ENCODE results near the gene TANC1.
"Not testable (repeated sequence)": the region's sequence is repeated elsewhere in the genome, so short reads cannot be mapped to it uniquely, and the experiment has no call there.

Gene TANC1

GRCh38 chr2:159140821-159141220 lies 172.4 kb downstream of the TANC1 start:
- H3K36me3 ChIP-seq (ENCODE audit: control insufficient read depth in 4 of 4, insufficient read depth in 4 of 4, low read length in 3 of 4); H3K27me3 ChIP-seq (replicated peaks in 2 of 5; ENCODE audit: control insufficient read depth in 4 of 5, insufficient read depth in 5 of 5, low read length in 4 of 5); H3K27ac ChIP-seq (ENCODE audit: insufficient read depth in 1 of 2, low read depth in 1 of 2, low read length in 2 of 2, poor library complexity in 1 of 2, severe bottlenecking in 2 of 2); H3K9me3 ChIP-seq (ENCODE audit: control extremely low read depth in 1 of 5, control insufficient read depth in 4 of 5, insufficient read depth in 2 of 5, low read depth in 1 of 5, low read length in 4 of 5); DNase-seq; H3K4me3 ChIP-seq (ENCODE audit: control insufficient read depth in 1 of 7, extremely low read depth in 1 of 7, insufficient read depth in 4 of 7, low read depth in 2 of 7, low read length in 6 of 7); POLR2A ChIA-PET: not testable (repeated sequence)
- CTCF ChIA-PET: interaction anchor here (1.3 to 2.2 kb wide), 4 partner anchors 10 to 228 kb away, joined by 3 to 7 read pairs (median 6); no protein-coding TSS in a partner anchor
- peaks cover 4 to 17% (median 5%) of the 10 kb centered on the region in 4 experiments for H3K4me1 ChIP-seq (ENCODE audit: control extremely low read depth in 1 of 4, control insufficient read depth in 4 of 4, insufficient read depth in 4 of 4, low read length in 3 of 4)
- WGBS (ENCODE audit: insufficient coverage): 100% methylated on average over 4 of the region's 4 CpGs

GRCh38 chr2:159144776-159145614 lies 176.6 kb downstream of the TANC1 start:
- WGBS (ENCODE audit: insufficient coverage): 96% methylated on average over 6 of the region's 9 CpGs
- Histone ChIP-seq H3K27ac (ENCODE audit: insufficient read depth in 1 of 2, low read depth in 1 of 2, low read length in 2 of 2, poor library complexity in 1 of 2, severe bottlenecking in 2 of 2) (no peak overlapping the region), H3K4me3 (ENCODE audit: control insufficient read depth in 1 of 7, extremely low read depth in 1 of 7, insufficient read depth in 4 of 7, low read depth in 2 of 7, low read length in 6 of 7) (no peak overlapping the region), H3K27me3 (replicated peaks in 2 of 5; ENCODE audit: control insufficient read depth in 4 of 5, insufficient read depth in 5 of 5, low read length in 4 of 5) (no peaks in the 10 kb centered on the region), H3K4me1 (ENCODE audit: control extremely low read depth in 1 of 4, control insufficient read depth in 4 of 4, insufficient read depth in 4 of 4, low read length in 3 of 4) (peaks cover 17 to 37% (median 28%) of the 10 kb centered on the region in 4 experiments), H3K36me3 (ENCODE audit: control insufficient read depth in 4 of 4, insufficient read depth in 4 of 4, low read length in 3 of 4) (no peaks in the 10 kb centered on the region), H3K9me3 (ENCODE audit: control extremely low read depth in 1 of 5, control insufficient read depth in 4 of 5, insufficient read depth in 2 of 5, low read depth in 1 of 5, low read length in 4 of 5) (no peaks in the 10 kb centered on the region)
- CTCF ChIA-PET: interaction anchor here (1.2 to 2.3 kb wide), 3 partner anchors 12 to 28 kb away, joined by 3 to 10 read pairs (median 4); no protein-coding TSS in a partner anchor
- POLR2A ChIA-PET: no interaction called here
- DNase-seq: no peak

- ChIA-PET CTCF (interaction anchor here (1.2 to 2.5 kb wide), 5 partner anchors 10 to 27 kb away, joined by 3 to 17 read pairs (median 6); no protein-coding TSS in a partner anchor), POLR2A (no interaction called here)
- Histone ChIP-seq H3K9me3 (ENCODE audit: control extremely low read depth in 1 of 5, control insufficient read depth in 4 of 5, insufficient read depth in 2 of 5, low read depth in 1 of 5, low read length in 4 of 5) (no peaks in the 10 kb centered on the region), H3K27me3 (replicated peaks in 2 of 5; ENCODE audit: control insufficient read depth in 4 of 5, insufficient read depth in 5 of 5, low read length in 4 of 5) (no peaks in the 10 kb centered on the region), H3K27ac (ENCODE audit: insufficient read depth in 1 of 2, low read depth in 1 of 2, low read length in 2 of 2, poor library complexity in 1 of 2, severe bottlenecking in 2 of 2) (no peak overlapping the region), H3K4me3 (ENCODE audit: control insufficient read depth in 1 of 7, extremely low read depth in 1 of 7, insufficient read depth in 4 of 7, low read depth in 2 of 7, low read length in 6 of 7) (no peak overlapping the region), H3K36me3 (ENCODE audit: control insufficient read depth in 4 of 4, insufficient read depth in 4 of 4, low read length in 3 of 4) (peaks cover 0 to 2% (median 0%) of the 10 kb centered on the region in 4 experiments), H3K4me1 (ENCODE audit: control extremely low read depth in 1 of 4, control insufficient read depth in 4 of 4, insufficient read depth in 4 of 4, low read length in 3 of 4) (peaks cover 22 to 37% (median 32%) of the 10 kb centered on the region in 4 experiments)
- DNase-seq: no peak
- WGBS (ENCODE audit: insufficient coverage): 100% methylated on average over 2 of the region's 5 CpGs
Observed at GRCh38 chr2:159145745-159146354, 177.4 kb downstream of the TANC1 start.

GRCh38 chr2:159146996-159147666 lies 178.7 kb downstream of the TANC1 start:
- Histone ChIP-seq H3K36me3 (ENCODE audit: control insufficient read depth in 4 of 4, insufficient read depth in 4 of 4, low read length in 3 of 4) (peaks cover 0 to 4% (median 0%) of the 10 kb centered on the region in 4 experiments), H3K4me3 (ENCODE audit: control insufficient read depth in 1 of 7, extremely low read depth in 1 of 7, insufficient read depth in 4 of 7, low read depth in 2 of 7, low read length in 6 of 7) (peak overlapping the region in 6 of 7 experiments; percentile 7 to 62 (median 36)), H3K9me3 (ENCODE audit: control extremely low read depth in 1 of 5, control insufficient read depth in 4 of 5, insufficient read depth in 2 of 5, low read depth in 1 of 5, low read length in 4 of 5) (no peaks in the 10 kb centered on the region), H3K27me3 (replicated peaks in 2 of 5; ENCODE audit: control insufficient read depth in 4 of 5, insufficient read depth in 5 of 5, low read length in 4 of 5) (no peaks in the 10 kb centered on the region), H3K4me1 (ENCODE audit: control extremely low read depth in 1 of 4, control insufficient read depth in 4 of 4, insufficient read depth in 4 of 4, low read length in 3 of 4) (peaks cover 22 to 37% (median 34%) of the 10 kb centered on the region in 4 experiments), H3K27ac (ENCODE audit: insufficient read depth in 1 of 2, low read depth in 1 of 2, low read length in 2 of 2, poor library complexity in 1 of 2, severe bottlenecking in 2 of 2) (peak overlapping the region in 1 of 2 experiments; percentile 31)
- ChIA-PET CTCF (interaction anchor here (1.0 to 10.5 kb wide), 12 partner anchors 8 to 38 kb away, joined by 3 to 80 read pairs (median 6); no protein-coding TSS in a partner anchor), POLR2A (interaction anchor here (0.6 to 2.0 kb wide), 5 partner anchors 11 to 227 kb away, joined by 3 to 12 read pairs (median 5); no protein-coding TSS in a partner anchor)
- peak; percentile 85 to 97 (median 96) for DNase-seq
- WGBS (ENCODE audit: insufficient coverage): 0% methylated on average over 7 of the region's 14 CpGs

- Histone ChIP-seq H3K27ac (ENCODE audit: insufficient read depth in 1 of 2, low read depth in 1 of 2, low read length in 2 of 2, poor library complexity in 1 of 2, severe bottlenecking in 2 of 2) (peak overlapping the region in 1 of 2 experiments; percentile 31), H3K27me3 (replicated peaks in 2 of 5; ENCODE audit: control insufficient read depth in 4 of 5, insufficient read depth in 5 of 5, low read length in 4 of 5) (no peaks in the 10 kb centered on the region), H3K4me1 (ENCODE audit: control extremely low read depth in 1 of 4, control insufficient read depth in 4 of 4, insufficient read depth in 4 of 4, low read length in 3 of 4) (peaks cover 22 to 37% (median 34%) of the 10 kb centered on the region in 4 experiments), H3K9me3 (ENCODE audit: control extremely low read depth in 1 of 5, control insufficient read depth in 4 of 5, insufficient read depth in 2 of 5, low read depth in 1 of 5, low read length in 4 of 5) (no peaks in the 10 kb centered on the region), H3K4me3 (ENCODE audit: control insufficient read depth in 1 of 7, extremely low read depth in 1 of 7, insufficient read depth in 4 of 7, low read depth in 2 of 7, low read length in 6 of 7) (peak overlapping the region in 5 of 7 experiments; percentile 2 to 62 (median 45)), H3K36me3 (ENCODE audit: control insufficient read depth in 4 of 4, insufficient read depth in 4 of 4, low read length in 3 of 4) (peaks cover 0 to 4% (median 0%) of the 10 kb centered on the region in 4 experiments)
- peak in 2 of 3 donors; percentile 72 to 87 for DNase-seq
- POLR2A ChIA-PET: interaction anchor here (0.6 to 2.0 kb wide), 4 partner anchors 11 to 18 kb away, joined by 3 to 12 read pairs (median 4); no protein-coding TSS in a partner anchor
- 10% methylated on average over 2 of the region's 3 CpGs for WGBS (ENCODE audit: insufficient coverage)
- CTCF ChIA-PET: interaction anchor here (0.7 to 10.5 kb wide), 14 partner anchors 9 to 247 kb away, joined by 3 to 80 read pairs (median 6); no protein-coding TSS in a partner anchor
Observed at GRCh38 chr2:159147690-159148089, 179.2 kb downstream of the TANC1 start.

- Histone ChIP-seq H3K36me3 (ENCODE audit: control insufficient read depth in 4 of 4, insufficient read depth in 4 of 4, low read length in 3 of 4) (peaks cover 0 to 4% (median 1%) of the 10 kb centered on the region in 4 experiments), H3K4me1 (ENCODE audit: control extremely low read depth in 1 of 4, control insufficient read depth in 4 of 4, insufficient read depth in 4 of 4, low read length in 3 of 4) (peaks cover 31 to 47% (median 41%) of the 10 kb centered on the region in 4 experiments), H3K4me3 (ENCODE audit: control insufficient read depth in 1 of 7, extremely low read depth in 1 of 7, insufficient read depth in 4 of 7, low read depth in 2 of 7, low read length in 6 of 7) (no peak overlapping the region), H3K9me3 (ENCODE audit: control extremely low read depth in 1 of 5, control insufficient read depth in 4 of 5, insufficient read depth in 2 of 5, low read depth in 1 of 5, low read length in 4 of 5) (no peaks in the 10 kb centered on the region), H3K27ac (ENCODE audit: insufficient read depth in 1 of 2, low read depth in 1 of 2, low read length in 2 of 2, poor library complexity in 1 of 2, severe bottlenecking in 2 of 2) (no peak overlapping the region), H3K27me3 (replicated peaks in 2 of 5; ENCODE audit: control insufficient read depth in 4 of 5, insufficient read depth in 5 of 5, low read length in 4 of 5) (no peaks in the 10 kb centered on the region)
- DNase-seq: no peak
- ChIA-PET CTCF (interaction anchor here (0.9 to 10.5 kb wide), 9 partner anchors 10 to 248 kb away, joined by 3 to 80 read pairs (median 3); no protein-coding TSS in a partner anchor), POLR2A (no interaction called here)
- WGBS (ENCODE audit: insufficient coverage): 100% methylated on average over 3 of the region's 8 CpGs
Observed at GRCh38 chr2:159148901-159149300, 180.5 kb downstream of the TANC1 start.

All from common myeloid progenitor, CD34-positive (primary cell).